Stimulated activated CD8-positive, alpha-beta memory T cell treated with anti-CD3 and anti-CD28 coated beads, Interleukin-4, amount 100 ng/mL, for 24 hours (primary cell): ENCODE data around the gene MATR3.
"Not testable (repeated sequence)": the region's sequence is repeated elsewhere in the genome, so short reads cannot be mapped to it uniquely, and the experiment has no call there.

ENCODE experiments used
- DNase-seq: peaks from one replicate; pipeline ENCODE4 v3.0.0-alpha.2; 2020; ENCODE audit warnings: low read depth

The MATR3 gene

DNA sequence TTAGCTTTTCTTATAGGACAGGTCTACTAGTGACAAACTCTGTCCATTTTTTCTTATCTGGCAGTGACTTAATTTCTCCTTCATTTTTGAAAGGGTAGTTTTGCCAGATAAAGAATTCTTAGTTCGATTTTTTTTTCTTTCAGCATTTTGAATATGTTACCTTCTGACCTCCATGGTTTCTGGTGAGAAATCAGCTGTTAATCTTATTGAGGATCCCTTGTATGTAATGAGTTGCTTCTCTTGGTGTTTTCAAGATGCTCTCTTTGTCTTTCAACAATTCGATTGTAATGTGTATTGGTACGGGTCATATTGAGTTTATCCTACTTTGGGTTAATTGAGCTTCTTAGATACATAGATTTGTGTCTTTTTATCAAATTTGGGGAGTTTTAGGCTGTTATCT is 60.6 kb downstream of the MATR3 start:
- DNase-seq, result no peak

GRCh38 chr5:139355900-139356299 is 62.4 kb downstream of the MATR3 start:
- DNase-seq, result not testable (repeated sequence)

DNA sequence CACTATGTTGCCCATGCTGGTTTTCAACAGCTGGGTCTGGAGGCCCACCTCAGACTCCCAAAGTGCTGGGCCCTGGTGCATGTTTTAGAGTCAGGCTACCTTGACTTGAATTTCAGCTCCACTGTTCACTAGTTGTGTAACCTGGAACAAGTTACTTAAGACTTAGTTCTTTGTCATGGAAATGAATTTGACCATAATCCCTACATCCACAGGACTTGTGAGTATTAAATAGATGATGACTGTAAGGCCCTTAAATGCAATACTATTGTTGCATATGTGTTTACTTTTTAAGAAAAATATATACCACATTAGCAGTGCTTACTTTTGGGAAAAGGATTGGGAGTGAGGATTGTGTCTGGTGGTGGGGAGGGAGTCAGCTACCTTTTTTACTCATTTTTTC is 64.5 kb downstream of the MATR3 start:
- DNase-seq, result no peak

DNA sequence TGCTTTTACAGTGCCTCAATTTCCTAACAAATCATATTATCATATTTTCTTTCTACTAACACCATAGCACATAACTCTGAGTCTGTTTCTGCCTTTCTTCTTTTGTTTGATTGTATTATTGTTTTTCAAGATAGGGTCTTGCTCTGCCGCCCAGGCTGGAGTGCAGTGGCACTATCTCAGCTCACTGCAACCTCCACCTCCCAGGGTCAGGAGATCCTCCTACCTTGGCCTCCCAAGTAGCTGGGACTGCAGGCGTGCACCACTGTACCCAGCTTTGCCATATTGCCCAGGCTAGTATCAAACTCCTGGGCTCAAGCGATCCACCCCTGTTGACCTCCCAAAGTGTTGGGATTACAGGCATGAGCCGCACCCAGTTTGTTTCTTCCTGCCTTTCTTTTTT is 66.8 kb downstream of the MATR3 start:
- DNase-seq, result no peak

DNA sequence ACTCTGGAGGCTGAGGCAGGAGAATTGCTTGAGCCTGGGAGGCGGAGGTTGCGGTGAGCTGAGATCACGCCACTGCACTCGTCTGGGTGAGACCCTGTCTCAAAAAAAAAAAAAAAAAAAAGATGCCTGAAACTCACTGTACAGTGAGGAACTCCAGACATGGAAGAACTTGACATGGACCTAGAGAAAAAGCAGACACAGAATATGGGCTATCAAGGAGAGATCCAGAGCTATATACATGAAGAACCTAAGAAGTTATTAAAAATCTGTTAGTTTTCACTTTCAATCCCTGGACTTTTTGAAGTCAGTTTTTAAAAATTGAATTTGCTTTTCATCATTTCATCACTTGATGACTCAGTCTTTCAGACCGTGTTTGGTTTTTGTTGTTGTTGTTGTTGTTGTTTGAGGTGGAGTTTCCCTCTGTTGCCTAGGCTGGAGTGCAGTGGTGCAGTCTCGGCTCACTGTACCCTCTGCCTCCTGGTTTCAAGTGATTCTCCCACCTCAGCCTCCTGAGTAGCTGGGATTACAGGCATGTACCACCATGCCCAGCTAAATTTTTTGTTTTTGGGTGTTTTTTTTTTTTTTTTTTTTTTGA is 68.4 kb downstream of the MATR3 start:
- DNase-seq, result no peak

DNA sequence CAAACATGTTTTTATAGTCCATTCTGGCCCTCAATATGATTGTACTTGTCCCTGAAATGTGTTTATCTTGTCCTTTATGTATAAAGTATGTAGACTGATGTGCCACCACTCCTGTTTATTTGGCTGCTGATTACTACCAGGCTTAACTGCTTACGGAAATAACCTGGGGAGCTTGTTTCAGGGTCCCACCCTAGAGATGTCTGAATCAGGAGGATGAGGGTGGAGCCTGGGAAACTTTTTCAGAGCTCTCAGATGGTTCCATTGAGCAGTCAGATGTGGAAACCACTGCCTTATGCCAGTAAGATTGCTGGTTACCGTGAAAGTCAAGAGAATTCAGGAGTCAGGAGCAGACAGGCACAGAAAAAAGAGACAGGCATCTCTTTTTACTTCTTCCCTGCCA is 70.4 kb downstream of the MATR3 start:
- no peak for DNase-seq

GRCh38 chr5:139364466-139364865 is 70.9 kb downstream of the MATR3 start:
- DNase-seq, result no peak

- DNase-seq, result no peak
Observed at GRCh38 chr5:139368613-139369012, 75.1 kb downstream of the MATR3 start.

DNA sequence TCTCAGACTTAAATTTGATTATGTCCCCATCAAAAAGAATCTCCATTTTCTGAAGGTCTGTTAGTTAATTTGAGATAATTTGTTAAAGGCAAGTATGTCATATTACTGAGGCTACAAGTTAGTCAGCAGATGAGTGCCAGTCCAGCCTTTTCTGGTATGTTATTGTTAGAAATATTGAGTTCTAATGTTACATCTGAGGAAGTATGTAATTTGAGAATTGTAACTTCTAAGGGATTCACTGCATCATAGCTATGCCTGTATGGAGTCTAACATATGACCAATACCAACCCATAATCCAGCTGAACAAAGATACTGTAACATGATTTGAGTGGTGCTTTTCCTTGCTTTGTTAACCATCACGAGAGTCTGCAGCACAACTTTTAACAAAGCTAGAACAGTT is 75.6 kb downstream of the MATR3 start:
- no peak for DNase-seq

DNA sequence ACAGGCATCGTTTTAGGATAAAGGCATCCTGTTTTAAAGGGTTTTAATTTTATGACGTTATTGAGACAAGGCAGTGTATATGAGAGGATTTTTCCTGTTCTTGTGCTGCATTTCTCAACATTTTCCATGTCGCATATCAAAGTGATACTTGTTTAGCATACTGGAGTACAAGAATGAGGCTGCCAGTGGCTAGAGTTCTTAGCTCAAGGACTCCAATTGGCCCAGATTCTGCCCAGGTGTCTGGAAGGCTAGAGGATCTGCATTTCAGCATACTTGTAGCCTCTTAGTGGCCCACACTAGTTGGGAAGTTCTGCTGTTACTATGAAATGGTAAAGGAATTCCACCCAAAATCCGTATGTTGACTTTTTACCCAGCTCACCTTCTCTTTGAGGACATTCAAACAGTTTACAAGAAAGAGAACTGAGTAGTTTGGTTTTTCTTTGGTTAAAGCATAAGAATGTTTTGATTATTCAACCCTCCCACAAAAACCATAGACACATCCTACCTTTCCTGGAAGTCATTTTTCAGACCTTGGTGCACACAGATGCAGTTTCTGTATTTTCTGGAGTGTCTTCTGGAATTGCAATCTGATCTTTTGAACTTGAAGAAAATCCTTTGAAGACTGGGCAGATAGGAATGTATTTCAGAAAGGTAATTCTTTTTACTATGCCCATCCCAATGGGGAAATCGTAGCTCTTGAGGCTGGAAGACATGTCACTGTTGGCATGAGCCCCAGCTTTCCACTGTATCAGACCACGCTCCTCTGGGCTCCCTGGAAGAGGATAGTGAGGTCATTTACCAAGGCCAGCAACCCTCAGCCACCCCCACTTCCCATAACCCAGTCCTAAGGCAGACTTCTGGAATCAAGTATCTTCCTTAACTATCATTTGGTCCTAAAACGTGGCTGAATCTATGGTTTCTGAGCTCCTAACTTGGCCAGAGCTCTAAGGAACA is 78.2 kb downstream of the MATR3 start:
- DNase-seq, result no peak

- DNase-seq, result no peak
Observed at GRCh38 chr5:139374909-139375308, 81.4 kb downstream of the MATR3 start.

DNA sequence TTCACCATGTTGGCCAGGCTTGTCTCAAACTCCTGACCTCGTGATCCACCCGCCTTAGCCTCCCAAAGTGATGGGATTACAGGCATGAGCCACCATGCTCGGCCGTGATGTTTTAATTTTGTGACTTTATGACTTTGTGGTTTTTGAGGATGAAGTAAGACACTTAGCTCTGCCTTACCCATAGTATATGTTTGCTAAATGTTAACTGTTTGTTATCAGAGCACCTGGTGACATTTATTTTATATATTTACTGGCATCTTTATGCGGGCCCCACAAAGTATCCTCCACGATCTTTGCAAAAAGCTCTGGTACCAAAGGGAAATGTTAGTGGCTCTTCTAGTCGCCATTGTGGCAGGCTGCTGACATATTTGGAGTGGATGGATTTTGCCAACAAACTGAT is 82.8 kb downstream of the MATR3 start:
- DNase-seq, result no peak

GRCh38 chr5:139377226-139377625 is 83.7 kb downstream of the MATR3 start:
- no peak for DNase-seq

GRCh38 chr5:139378101-139378825 is 84.7 kb downstream of the MATR3 start:
- no peak for DNase-seq

DNA sequence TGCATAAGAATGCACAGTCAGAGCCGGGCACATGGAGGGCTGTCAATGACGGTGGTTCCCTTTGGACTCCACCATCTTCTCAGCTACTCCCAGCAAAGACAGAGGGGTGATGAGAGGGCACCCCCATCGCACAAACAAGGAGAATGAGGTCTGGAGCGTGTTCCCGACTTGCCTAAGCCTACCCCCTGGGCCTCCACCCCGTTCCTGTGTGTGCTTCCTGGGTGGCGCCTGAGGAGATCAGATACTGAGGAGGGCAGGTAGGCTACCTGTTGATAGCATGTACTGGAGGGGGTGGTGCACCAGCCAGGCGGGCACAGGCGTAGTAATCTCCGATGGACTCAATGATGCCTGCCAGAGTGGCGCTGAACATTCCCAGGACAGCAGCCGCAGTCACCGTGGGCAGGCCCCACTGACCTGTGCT is 85.4 kb downstream of the MATR3 start:
- no peak for DNase-seq

DNA sequence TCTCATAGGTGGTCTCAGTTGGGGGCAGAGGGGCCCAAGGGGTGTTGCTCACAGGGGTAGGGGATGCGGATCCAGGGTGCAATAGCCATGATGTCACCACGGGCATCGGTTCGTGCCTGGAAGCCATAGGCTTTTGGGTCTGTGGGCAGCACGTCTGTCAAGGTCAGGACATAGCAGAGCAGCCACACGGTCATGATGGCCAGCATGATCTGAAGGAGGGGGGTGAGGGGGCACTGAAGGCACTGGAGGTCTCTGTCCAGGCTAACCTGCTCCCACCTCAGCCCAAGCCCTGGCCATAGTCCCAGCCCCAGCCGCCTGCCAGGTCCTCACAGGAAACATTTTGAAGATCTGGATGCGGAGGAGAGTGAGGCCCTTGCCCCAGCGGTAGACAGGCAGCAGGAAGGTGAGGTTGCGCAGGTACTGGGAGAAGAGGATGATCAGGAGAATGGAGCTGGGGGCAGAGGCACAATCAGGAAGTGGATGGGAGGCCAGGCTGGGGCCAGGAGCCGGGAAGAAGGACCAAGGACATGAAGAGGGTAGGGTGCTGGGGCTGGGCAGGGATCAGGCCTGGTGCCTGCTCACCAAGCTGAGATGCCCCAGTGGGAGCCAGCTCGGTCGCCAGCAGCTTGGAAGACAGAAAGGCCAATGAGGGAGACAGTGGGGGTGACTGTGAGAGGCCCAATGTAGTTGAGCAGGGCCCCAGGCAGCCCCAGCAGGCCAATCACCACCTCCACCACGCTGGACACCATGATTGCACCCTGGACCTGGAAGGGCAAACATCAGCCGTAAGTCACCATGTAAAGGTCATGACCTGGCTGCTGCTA is 86.3 kb downstream of the MATR3 start:
- no peak for DNase-seq
